ENCODE data around the gene USH2A. TPM values are rescaled to one million over a fixed set of nuclear protein-coding genes. Genes with fewer than 3 reads are reported as not detected.

The USH2A gene
- total RNA-seq, 6 experiments from 2014 or later: 0.19 to 1.8 (median 0.81) TPM

- Histone ChIP-seq H3K27me3 (no peaks in the 10 kb centered on the region), H3K9me3 (no peaks in the 10 kb centered on the region), H3K36me3 (no peaks in the 10 kb centered on the region), H3K4me3 (no peak overlapping the region), H3K27ac (no peak overlapping the region), H3K4me1 (no peaks in the 10 kb centered on the region)
- intact Hi-C loops (cut with DNase I): no loop called here
- ATAC-seq (no peak), DNase-seq (no peak)
- TF ChIP-seq CTCF (IDR thresholded peaks at IDR 0.05): no peak
- TF ChIP-seq POLR2A (IDR thresholded peaks at IDR 0.05): no peak
Observed at GRCh38 chr1:216303690-216304089, 119.6 kb downstream of the USH2A start.

GRCh38 chr1:216293683-216294082 is 129.6 kb downstream of the USH2A start:
- intact Hi-C loops (cut with DNase I): no loop called here
- H3K9me3 ChIP-seq: no peaks in the 10 kb centered on the region
- ATAC-seq: peak in 1 of 4 donors; percentile 38
- H3K4me1 ChIP-seq: no peaks in the 10 kb centered on the region
- TF ChIP-seq POLR2A (IDR thresholded peaks at IDR 0.05) (no peak), CTCF (IDR thresholded peaks at IDR 0.05) (no peak)
- H3K27ac ChIP-seq: no peak overlapping the region
- DNase-seq: no peak
- no peaks in the 10 kb centered on the region for H3K36me3 ChIP-seq
- WGBS (ENCODE audit: insufficient coverage, low coverage, low lambda C conversion rate, missing lambda C conversion rate): 32% methylated on average over 6 of the region's 6 CpGs
- H3K27me3 ChIP-seq: no peaks in the 10 kb centered on the region
- H3K4me3 ChIP-seq: no peak overlapping the region

DNA sequence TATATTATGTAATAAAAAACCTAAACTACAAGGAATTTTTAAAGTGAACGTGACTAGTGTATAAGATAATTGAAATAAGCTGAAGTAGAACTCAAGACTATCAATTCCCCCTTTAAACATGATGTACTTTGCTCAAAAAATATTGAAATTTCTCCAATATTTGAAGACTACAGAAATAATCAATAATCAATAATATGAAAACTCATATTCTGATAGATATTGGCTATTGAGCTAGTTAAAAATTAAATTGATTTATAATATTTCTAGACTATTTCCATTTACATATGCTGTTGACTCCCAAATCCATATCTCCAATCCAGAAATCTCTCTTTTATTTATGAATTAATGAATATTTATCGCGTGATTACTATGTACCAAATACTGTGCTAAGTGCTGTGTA is 133.2 kb downstream of the USH2A start:
- intact Hi-C loops (cut with DNase I): no loop called here
- WGBS (ENCODE audit: insufficient coverage, low coverage, low lambda C conversion rate, missing lambda C conversion rate): 70% methylated on average over 3 of the region's 3 CpGs
- ATAC-seq (no peak), DNase-seq (no peak)
- no peak overlapping the region for H3K27ac ChIP-seq
- H3K9me3 ChIP-seq: no peaks in the 10 kb centered on the region
- no peaks in the 10 kb centered on the region for H3K27me3 ChIP-seq
- TF ChIP-seq CTCF (IDR thresholded peaks at IDR 0.05) (no peak), POLR2A (IDR thresholded peaks at IDR 0.05) (no peak)
- H3K4me1 ChIP-seq: no peaks in the 10 kb centered on the region
- no peaks in the 10 kb centered on the region for H3K36me3 ChIP-seq
- H3K4me3 ChIP-seq: no peak overlapping the region

DNA sequence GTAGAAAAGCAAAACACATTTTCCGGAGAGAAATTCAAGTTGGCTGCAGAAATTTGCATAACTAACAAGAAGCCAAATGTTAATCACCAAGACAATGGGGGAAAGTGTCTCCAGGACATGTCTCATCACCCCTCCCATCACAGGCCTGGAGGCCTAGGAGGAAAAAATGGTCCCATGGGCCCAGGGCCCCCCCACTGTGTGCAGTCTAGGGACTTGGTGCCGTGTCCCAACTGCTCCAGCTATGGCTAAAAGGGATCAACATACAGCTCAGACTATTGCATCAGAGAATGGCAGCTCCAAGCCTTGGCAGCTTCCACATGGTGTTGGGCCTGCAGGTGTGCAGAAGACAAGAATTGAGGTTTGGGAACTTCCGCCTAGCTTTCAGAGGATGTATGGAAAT is 138.2 kb downstream of the USH2A start:
- intact Hi-C loops (cut with DNase I): no loop called here

More for the DNA sequence above, 138.2 kb downstream of the USH2A start:
- Histone ChIP-seq H3K36me3 (no peaks in the 10 kb centered on the region), H3K4me3 (no peak overlapping the region), H3K4me1 (no peaks in the 10 kb centered on the region), H3K9me3 (no peaks in the 10 kb centered on the region), H3K27ac (no peak overlapping the region), H3K27me3 (no peaks in the 10 kb centered on the region)
- TF ChIP-seq CTCF (IDR thresholded peaks at IDR 0.05): no peak
- TF ChIP-seq POLR2A (IDR thresholded peaks at IDR 0.05): no peak
- 100% methylated on average over 1 of the region's 3 CpGs for WGBS (ENCODE audit: insufficient coverage, low coverage, low lambda C conversion rate, missing lambda C conversion rate)
- ATAC-seq: no peak
- DNase-seq: no peak
